ENCODE measurements around the gene RNU5D-1.
A peak's percentile ranks its signal among the peaks of the same experiment; 100 is the strongest.

RNU5D-1 gene

GRCh38 chr1:44730741-44731512 is at the start of gene RNU5D-1:
RNU5D-1 (minus strand) TSS chr1:44731170.
- DNase-seq (ENCODE audit: insufficient read length, low spot score) (peak; percentile 71), FAIRE-seq (no peak)
- TF ChIP-seq, protein P1, sequence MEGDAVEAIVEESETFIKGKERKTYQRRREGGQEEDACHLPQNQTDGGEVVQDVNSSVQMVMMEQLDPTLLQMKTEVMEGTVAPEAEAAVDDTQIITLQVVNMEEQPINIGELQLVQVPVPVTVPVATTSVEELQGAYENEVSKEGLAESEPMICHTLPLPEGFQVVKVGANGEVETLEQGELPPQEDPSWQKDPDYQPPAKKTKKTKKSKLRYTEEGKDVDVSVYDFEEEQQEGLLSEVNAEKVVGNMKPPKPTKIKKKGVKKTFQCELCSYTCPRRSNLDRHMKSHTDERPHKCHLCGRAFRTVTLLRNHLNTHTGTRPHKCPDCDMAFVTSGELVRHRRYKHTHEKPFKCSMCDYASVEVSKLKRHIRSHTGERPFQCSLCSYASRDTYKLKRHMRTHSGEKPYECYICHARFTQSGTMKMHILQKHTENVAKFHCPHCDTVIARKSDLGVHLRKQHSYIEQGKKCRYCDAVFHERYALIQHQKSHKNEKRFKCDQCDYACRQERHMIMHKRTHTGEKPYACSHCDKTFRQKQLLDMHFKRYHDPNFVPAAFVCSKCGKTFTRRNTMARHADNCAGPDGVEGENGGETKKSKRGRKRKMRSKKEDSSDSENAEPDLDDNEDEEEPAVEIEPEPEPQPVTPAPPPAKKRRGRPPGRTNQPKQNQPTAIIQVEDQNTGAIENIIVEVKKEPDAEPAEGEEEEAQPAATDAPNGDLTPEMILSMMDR (IDR thresholded peaks at IDR 0.05; ENCODE audit: insufficient read depth, missing control alignments), result peak; percentile 78

DNA sequence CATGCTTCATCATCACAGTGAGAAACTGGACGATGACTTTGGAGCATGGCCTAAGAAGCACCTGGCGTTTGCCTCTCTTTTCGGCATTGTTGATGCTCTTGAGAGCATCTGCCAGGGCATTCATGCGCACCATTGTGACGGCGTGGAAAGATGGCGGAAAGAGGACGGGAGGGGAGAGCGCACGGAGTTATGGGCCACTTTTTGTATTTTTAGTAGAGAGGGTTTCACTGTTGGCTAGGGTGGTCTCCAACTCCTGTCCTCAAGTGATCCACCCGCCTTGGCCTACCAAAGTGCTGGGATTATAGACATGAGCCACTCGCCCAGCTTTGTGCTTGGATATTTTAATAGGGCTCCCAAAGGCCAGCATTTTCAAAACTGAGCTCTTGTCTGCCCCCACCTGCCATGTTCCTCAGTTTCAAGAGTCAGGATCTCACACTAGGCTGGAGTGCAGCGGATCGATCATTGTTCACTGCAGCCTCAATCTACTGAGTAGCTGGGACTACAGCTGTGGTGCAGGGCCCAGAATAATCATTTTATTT is 49.7 kb upstream of the RNU5D-1 start:
- no peak for FAIRE-seq
- DNase-seq (ENCODE audit: insufficient read length, low spot score), result no peak
- TF ChIP-seq, protein P1 (IDR thresholded peaks at IDR 0.05; ENCODE audit: insufficient read depth, missing control alignments), result no peak

DNA sequence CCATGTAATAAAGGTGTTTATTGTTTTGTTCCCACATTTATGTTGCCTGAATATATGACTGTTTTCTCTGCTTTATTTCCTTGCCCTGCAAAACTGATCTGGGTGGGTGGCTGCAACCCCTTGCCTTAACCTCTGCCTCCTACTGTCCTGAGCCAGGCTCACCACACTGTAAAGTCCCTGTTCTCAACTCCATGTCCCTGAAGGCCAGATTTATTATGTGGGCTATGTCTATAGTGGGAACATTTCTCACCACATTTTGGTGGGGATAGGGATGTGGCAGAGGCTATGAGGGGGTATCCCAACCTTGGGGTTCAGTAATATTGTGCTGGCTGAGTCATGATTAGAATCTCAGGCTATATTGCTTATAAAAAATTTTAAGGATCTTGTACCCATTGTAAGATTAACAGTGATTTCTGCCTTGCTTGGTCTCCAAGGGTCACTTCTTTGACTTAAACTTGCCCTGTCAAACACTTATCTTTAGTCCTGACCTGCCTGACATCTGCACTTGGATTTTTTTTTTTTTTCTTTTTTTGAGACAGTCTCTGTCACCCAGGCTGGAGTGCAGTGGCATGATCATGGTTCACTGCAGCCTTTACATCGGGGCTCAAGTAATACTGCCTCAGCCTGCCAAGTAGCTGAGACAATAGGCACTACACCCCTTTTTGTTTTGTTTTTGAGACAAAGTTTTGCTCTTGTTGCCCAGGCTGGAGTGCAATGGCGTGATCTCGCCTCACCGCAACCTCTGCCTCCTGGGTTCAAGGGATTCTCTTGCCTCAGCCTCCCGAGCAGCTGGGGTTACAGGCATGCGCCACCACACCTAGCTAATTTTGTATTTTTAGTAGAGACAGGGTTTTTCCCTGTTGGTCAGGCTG is 48.0 kb upstream of the RNU5D-1 start:
- DNase-seq (ENCODE audit: insufficient read length, low spot score) (no peak), FAIRE-seq (no peak)
- TF ChIP-seq, protein P1 (IDR thresholded peaks at IDR 0.05; ENCODE audit: insufficient read depth, missing control alignments), result no peak

DNA sequence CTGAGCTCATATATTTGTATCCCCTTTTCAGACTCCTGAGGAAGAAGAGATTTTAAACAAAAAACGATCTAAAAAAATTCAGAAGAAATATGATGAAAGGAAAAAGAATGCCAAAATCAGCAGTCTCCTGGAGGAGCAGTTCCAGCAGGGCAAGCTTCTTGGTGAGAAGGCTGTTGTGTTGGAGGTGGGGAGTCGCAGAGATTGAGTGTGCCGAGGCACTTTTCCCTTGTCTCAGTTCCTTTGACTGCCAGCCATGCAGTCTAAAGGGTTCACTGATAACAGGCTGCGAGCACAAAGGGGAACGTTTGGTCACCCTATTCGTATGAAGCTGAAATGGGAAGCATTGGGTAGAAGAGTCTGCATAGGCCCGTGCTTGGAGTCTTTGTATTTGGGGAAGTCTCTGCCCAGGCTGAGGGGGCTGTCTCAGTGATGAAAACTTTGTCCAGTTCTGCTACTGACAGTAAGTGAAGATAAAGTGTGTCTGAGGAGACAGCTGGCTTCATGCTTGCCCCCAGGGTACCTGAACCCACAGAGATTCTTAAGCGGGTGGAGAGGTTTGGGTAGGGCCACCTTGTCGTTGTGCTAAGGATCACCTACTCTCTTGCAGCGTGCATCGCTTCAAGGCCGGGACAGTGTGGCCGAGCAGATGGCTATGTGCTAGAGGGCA is 47.1 kb upstream of the RNU5D-1 start:
- DNase-seq (ENCODE audit: insufficient read length, low spot score) (no peak), FAIRE-seq (no peak)
- TF ChIP-seq, protein P1 (IDR thresholded peaks at IDR 0.05; ENCODE audit: insufficient read depth, missing control alignments), result no peak

GRCh38 chr1:44777547-44777946 is 46.6 kb upstream of the RNU5D-1 start:
- DNase-seq (ENCODE audit: insufficient read length, low spot score) (no peak), FAIRE-seq (no peak)
- TF ChIP-seq, protein P1 (IDR thresholded peaks at IDR 0.05; ENCODE audit: insufficient read depth, missing control alignments), result no peak

DNA sequence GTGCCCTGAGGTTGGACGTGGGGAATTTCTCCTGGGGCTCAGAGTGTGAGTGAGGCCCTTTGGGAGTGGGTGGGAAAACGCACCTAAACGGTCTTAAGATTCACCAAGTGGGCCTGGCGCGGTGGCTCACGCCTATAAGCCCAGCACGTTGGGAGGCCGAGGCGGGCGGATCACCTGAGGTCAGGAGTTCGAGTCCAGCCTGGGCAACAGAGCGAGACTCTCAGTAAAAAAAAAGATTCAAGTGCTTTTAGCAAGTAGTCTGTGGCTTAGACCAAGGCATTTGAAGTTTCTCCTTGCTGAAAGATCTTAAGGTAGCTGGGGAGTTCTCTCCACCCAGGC is 45.7 kb upstream of the RNU5D-1 start:
- TF ChIP-seq, protein P1 (IDR thresholded peaks at IDR 0.05; ENCODE audit: insufficient read depth, missing control alignments), result no peak
- DNase-seq (ENCODE audit: insufficient read length, low spot score), result no peak
- no peak for FAIRE-seq

Measured in D721Med (cell line).